Right ventricle myocardium inferior (tissue), 1 donor: Measurements from ENCODE around the gene BANK1. TPM values are rescaled to one million over a fixed set of nuclear protein-coding genes. Genes with fewer than 3 reads are reported as not detected.
"Not testable (repeated sequence)": the region's sequence is repeated elsewhere in the genome, so short reads cannot be mapped to it uniquely, and the experiment has no call there.

Source experiments
- ATAC-seq: fragments of 200-7000 bp; cut with Tn5 transposase; one replicate; pipeline ENCODE4 v1.9.1; 2020; ENCODE audit warnings: mild to moderate bottlenecking, moderate library complexity
- DNase-seq: peaks from one replicate; pipeline ENCODE4 v3.0.0; 2021; ENCODE audit errors: missing footprints
- intact Hi-C: fragments of 100-400 bp; cut with DNase I; formaldehyde crosslinking; loops from one replicate; pipeline ENCODE4 v1.11.0; 2022
- total RNA-seq: library from RNA; stranded (reverse); fragmentation: NEBNext Ultra II Directional; extraction: Animal tissue kit (Norgen Biotek cat#: 25700); gene quantifications from one replicate; pipeline ENCODE4 v1.2.1, GENCODE V29; 2021
- donor health status: DM: no; HTN: yes; CAD: no; lungs with severe emphysema.

BANK1 gene
- total RNA-seq, 1 donor from 2014 or later, result 0.35 TPM

GRCh38 chr4:101864660-101865059 is 74.1 kb downstream of the BANK1 start:
- intact Hi-C loops, result no loop called here
- DNase-seq, result no peak
- no peak for ATAC-seq

GRCh38 chr4:101865501-101866062 is 75.1 kb downstream of the BANK1 start:
- no peak for ATAC-seq
- no peak for DNase-seq
- intact Hi-C loops, result no loop called here

- ATAC-seq (no peak), DNase-seq (no peak)
- intact Hi-C loops, result no loop called here
Observed at GRCh38 chr4:101870874-101871273, 80.3 kb downstream of the BANK1 start.

GRCh38 chr4:101871962-101872676 is 81.6 kb downstream of the BANK1 start:
- intact Hi-C loops, result no loop called here
- DNase-seq (no peak), ATAC-seq (no peak)

- intact Hi-C loops, result no loop called here
- ATAC-seq (no peak), DNase-seq (no peak)
Observed at GRCh38 chr4:101885574-101885973, 95.0 kb downstream of the BANK1 start.

GRCh38 chr4:101886826-101887225 is 96.3 kb downstream of the BANK1 start:
- DNase-seq, result no peak
- intact Hi-C loops, result no loop called here
- ATAC-seq, result no peak

GRCh38 chr4:101888472-101888871 is 97.9 kb downstream of the BANK1 start:
- DNase-seq (no peak), ATAC-seq (no peak)
- intact Hi-C loops, result no loop called here

- ATAC-seq, DNase-seq, intact Hi-C loops: not testable (repeated sequence)
Observed at GRCh38 chr4:101905527-101905926, 115.0 kb downstream of the BANK1 start.

GRCh38 chr4:101910786-101911373 is 120.3 kb downstream of the BANK1 start:
- intact Hi-C loops, result no loop called here
- ATAC-seq (no peak), DNase-seq (no peak)

GRCh38 chr4:101911616-101912015 is 121.1 kb downstream of the BANK1 start:
- intact Hi-C loops, result no loop called here
- DNase-seq, result no peak
- ATAC-seq, result no peak

GRCh38 chr4:101914761-101915160 is 124.2 kb downstream of the BANK1 start:
- ATAC-seq (no peak), DNase-seq (no peak)
- intact Hi-C loops, result no loop called here

GRCh38 chr4:101919373-101919977 is 128.9 kb downstream of the BANK1 start:
- ATAC-seq (no peak), DNase-seq (no peak)
- intact Hi-C loops, result no loop called here

GRCh38 chr4:101921370-101921769 is 130.8 kb downstream of the BANK1 start:
- DNase-seq (no peak), ATAC-seq (no peak)
- intact Hi-C loops, result no loop called here

GRCh38 chr4:101931619-101932018 is 141.1 kb downstream of the BANK1 start:
- ATAC-seq (no peak), DNase-seq (no peak)
- intact Hi-C loops, result no loop called here

- ATAC-seq, result no peak
- intact Hi-C loops, result no loop called here
- no peak for DNase-seq
Observed at GRCh38 chr4:101933855-101934254, 143.3 kb downstream of the BANK1 start.

GRCh38 chr4:101938836-101939235 is 148.3 kb downstream of the BANK1 start:
- ATAC-seq (no peak), DNase-seq (no peak)
- intact Hi-C loops, result no loop called here

GRCh38 chr4:101941816-101942358 is 151.4 kb downstream of the BANK1 start:
- intact Hi-C loops, result no loop called here
- DNase-seq (no peak), ATAC-seq (no peak)

- DNase-seq (no peak), ATAC-seq (no peak)
- intact Hi-C loops, result no loop called here
Observed at GRCh38 chr4:101942891-101943290, 152.4 kb downstream of the BANK1 start.

- intact Hi-C loops, result no loop called here
- DNase-seq (no peak), ATAC-seq (no peak)
Observed at GRCh38 chr4:101944649-101945048, 154.1 kb downstream of the BANK1 start.

- DNase-seq (no peak), ATAC-seq (no peak)
- intact Hi-C loops, result no loop called here
Observed at GRCh38 chr4:101948055-101948454, 157.5 kb downstream of the BANK1 start.
